HEK293T (cell line): ENCODE results near the gene TAF5.

Source experiments
- CTCF ChIA-PET: fragments of 350-600 bp; formaldehyde crosslinking; extraction: SDS; loops from one replicate; lab custom pipeline; 2021; ENCODE audit warnings: antibody characterized with exemption, inconsistent platforms; lab: Yijun Ruan, JAX
- POLR2A ChIA-PET: fragments of 350-600 bp; formaldehyde crosslinking; extraction: SDS; loops from one replicate; lab custom pipeline; 2020; ENCODE audit warnings: antibody characterized with exemption, inconsistent platforms; lab: Yijun Ruan, JAX
- DNase-seq: peaks from one replicate; pipeline ENCODE4 v3.0.0; 2012; ENCODE audit warnings: mixed read lengths; ENCODE audit errors: extremely low spot score
- ARNT ChIP-seq: fragments of 450-650 bp; IDR thresholded peaks from 2 replicates; pipeline ENCODE4 v1.6.1; 2017; ENCODE audit warnings: mild to moderate bottlenecking
- BHLHE40 ChIP-seq: fragments of 450-650 bp; IDR thresholded peaks from 2 replicates; pipeline ENCODE4 v1.6.1; 2016; ENCODE audit warnings: mild to moderate bottlenecking, moderate library complexity, borderline replicate concordance
- CTBP1 ChIP-seq: fragments of 450-650 bp; IDR thresholded peaks from 2 replicates; pipeline ENCODE4 v1.6.1; 2016; ENCODE audit warnings: borderline replicate concordance
- ELF4 ChIP-seq: fragments of 450-650 bp; IDR thresholded peaks from 2 replicates; pipeline ENCODE4 v1.6.1; 2017; ENCODE audit warnings: antibody characterized with exemption
- FOXA1 ChIP-seq: fragments of 450-650 bp; IDR thresholded peaks from 2 replicates; pipeline ENCODE4 v1.6.1; 2016; ENCODE audit warnings: mild to moderate bottlenecking
- FOXK2 ChIP-seq: fragments of 450-650 bp; IDR thresholded peaks from 2 replicates; pipeline ENCODE4 v1.6.1; 2016; ENCODE audit warnings: mild to moderate bottlenecking
- FOXM1 ChIP-seq: fragments of 450-650 bp; IDR thresholded peaks from 2 replicates; pipeline ENCODE4 v1.6.1; 2017; ENCODE audit warnings: mild to moderate bottlenecking, borderline replicate concordance
- HDGF ChIP-seq: fragments of 450-650 bp; IDR thresholded peaks from 2 replicates; pipeline ENCODE4 v1.6.1; 2017; ENCODE audit warnings: antibody characterized with exemption, borderline replicate concordance
- L3MBTL2 ChIP-seq: fragments of 450-650 bp; conservative IDR thresholded peaks from 2 replicates; pipeline ENCODE4 v1.6.1; 2016; ENCODE audit warnings: mild to moderate bottlenecking
- LEF1 ChIP-seq: fragments of 450-650 bp; IDR thresholded peaks from 2 replicates; pipeline ENCODE4 v1.6.1; 2017; ENCODE audit warnings: mild to moderate bottlenecking, borderline replicate concordance
- NFRKB ChIP-seq: fragments of 450-650 bp; IDR thresholded peaks from 2 replicates; pipeline ENCODE4 v1.6.1; 2016; ENCODE audit warnings: mild to moderate bottlenecking, moderate library complexity
- SP1 ChIP-seq: fragments of 450-650 bp; IDR thresholded peaks from 2 replicates; pipeline ENCODE4 v1.6.1; 2017
- SUZ12 ChIP-seq: fragments of 450-650 bp; IDR thresholded peaks from 2 replicates; pipeline ENCODE4 v1.6.1; 2016; ENCODE audit warnings: mild to moderate bottlenecking
- TARDBP ChIP-seq: fragments of 450-650 bp; IDR thresholded peaks from 2 replicates; pipeline ENCODE4 v1.6.1; 2016
- ZNF384 ChIP-seq: fragments of 450-650 bp; IDR thresholded peaks from 2 replicates; pipeline ENCODE4 v1.6.1; 2016
- TF ChIP-seq, protein P1 (sequence below): fragments of 450-650 bp; IDR thresholded peaks from 2 replicates; pipeline ENCODE4 v1.6.1; 2016

The TAF5 gene

DNA sequence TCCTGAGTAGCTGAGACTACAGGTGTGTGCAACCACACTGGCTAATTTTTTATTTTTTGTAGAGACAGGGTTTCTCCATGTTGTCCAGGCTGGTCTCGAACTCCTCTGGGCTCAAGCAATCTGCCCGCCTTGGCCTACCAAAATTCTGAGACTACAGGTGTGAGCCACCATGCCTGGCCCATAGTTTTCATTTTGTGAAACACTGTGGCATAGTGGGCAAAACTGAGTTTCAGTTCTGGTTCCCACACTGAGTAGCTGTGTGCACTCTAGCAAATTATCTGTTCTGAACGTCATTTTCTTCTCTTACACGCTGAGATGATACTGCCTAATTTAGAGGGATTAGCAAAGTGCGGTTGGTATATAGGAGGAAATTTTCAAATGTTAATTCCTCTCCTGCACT is 15.0 kb downstream of the TAF5 start:
- POLR2A ChIA-PET, result no interaction called here
- CTCF ChIA-PET, result no interaction called here
- no peak for TF ChIP-seq LEF1
- no peak for TF ChIP-seq ARNT
- TF ChIP-seq NFRKB, result no peak
- no peak for TF ChIP-seq SUZ12
- TF ChIP-seq HDGF, result no peak
- TF ChIP-seq FOXA1, result no peak
- no peak for TF ChIP-seq SP1
- TF ChIP-seq CTBP1, result no peak
- TF ChIP-seq TARDBP, result no peak
- no peak for TF ChIP-seq ZNF384
- no peak for TF ChIP-seq FOXK2
- DNase-seq, result no peak

DNA sequence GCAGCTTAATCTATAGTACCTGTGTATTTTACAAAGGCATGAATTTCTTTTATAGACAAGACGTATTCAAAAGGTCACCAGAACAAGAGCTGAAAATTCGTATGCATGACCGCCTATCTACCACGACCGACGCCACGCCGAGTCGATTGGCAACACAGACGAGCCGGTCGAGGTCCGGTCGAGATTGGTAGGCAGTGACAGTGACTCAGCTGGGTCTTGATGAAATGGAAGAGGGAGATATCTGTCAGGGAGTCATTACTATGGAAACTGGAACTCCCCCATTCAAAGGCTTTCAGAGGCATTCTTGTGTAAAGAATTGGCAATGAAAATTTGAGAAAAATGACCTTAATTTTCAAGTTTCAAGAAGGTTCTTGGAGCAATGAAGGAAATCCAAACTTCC is 26.4 kb downstream of the TAF5 start:
- DNase-seq, result no peak
- ChIA-PET POLR2A (interaction anchor here (1.0 to 1.4 kb wide), 2 partner anchors 27 to 44 kb away, joined by 3 read pairs; partner anchors contain the start of gene TAF5), CTCF (no interaction called here)
- TF ChIP-seq ZNF384, result no peak
- TF ChIP-seq FOXM1, result no peak
- TF ChIP-seq SP1, result no peak
- no peak for TF ChIP-seq TARDBP
- TF ChIP-seq HDGF, result no peak
- TF ChIP-seq, protein P1, sequence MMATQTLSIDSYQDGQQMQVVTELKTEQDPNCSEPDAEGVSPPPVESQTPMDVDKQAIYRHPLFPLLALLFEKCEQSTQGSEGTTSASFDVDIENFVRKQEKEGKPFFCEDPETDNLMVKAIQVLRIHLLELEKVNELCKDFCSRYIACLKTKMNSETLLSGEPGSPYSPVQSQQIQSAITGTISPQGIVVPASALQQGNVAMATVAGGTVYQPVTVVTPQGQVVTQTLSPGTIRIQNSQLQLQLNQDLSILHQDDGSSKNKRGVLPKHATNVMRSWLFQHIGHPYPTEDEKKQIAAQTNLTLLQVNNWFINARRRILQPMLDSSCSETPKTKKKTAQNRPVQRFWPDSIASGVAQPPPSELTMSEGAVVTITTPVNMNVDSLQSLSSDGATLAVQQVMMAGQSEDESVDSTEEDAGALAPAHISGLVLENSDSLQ, result no peak

DNA sequence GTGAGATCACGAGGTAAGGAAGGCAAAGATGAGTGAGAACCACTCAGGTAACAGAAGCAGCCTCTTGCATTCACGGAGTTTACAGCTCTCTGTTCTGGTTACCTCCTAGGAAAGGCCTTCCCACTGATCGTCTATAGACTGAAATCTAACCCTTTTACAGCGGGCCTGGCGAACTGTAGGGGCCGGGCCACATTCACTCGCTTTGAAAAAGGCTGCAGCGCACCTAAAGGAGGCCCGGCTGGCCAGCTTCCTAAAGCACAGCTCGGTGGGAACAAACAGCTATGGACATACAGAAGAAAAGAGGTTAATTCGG is 27.9 kb downstream of the TAF5 start:
- ChIA-PET CTCF (no interaction called here), POLR2A (interaction anchor here (0.9 to 1.7 kb wide), 8 partner anchors 10 to 45 kb away, joined by 3 to 6 read pairs (median 4); partner anchors contain the start of genes PCGF6 and TAF5)
- DNase-seq, result no peak
- no peak for TF ChIP-seq NFRKB
- no peak for TF ChIP-seq FOXA1
- TF ChIP-seq, protein P1, result no peak
- no peak for TF ChIP-seq BHLHE40
- TF ChIP-seq SP1, result no peak
- TF ChIP-seq ARNT, result no peak

DNA sequence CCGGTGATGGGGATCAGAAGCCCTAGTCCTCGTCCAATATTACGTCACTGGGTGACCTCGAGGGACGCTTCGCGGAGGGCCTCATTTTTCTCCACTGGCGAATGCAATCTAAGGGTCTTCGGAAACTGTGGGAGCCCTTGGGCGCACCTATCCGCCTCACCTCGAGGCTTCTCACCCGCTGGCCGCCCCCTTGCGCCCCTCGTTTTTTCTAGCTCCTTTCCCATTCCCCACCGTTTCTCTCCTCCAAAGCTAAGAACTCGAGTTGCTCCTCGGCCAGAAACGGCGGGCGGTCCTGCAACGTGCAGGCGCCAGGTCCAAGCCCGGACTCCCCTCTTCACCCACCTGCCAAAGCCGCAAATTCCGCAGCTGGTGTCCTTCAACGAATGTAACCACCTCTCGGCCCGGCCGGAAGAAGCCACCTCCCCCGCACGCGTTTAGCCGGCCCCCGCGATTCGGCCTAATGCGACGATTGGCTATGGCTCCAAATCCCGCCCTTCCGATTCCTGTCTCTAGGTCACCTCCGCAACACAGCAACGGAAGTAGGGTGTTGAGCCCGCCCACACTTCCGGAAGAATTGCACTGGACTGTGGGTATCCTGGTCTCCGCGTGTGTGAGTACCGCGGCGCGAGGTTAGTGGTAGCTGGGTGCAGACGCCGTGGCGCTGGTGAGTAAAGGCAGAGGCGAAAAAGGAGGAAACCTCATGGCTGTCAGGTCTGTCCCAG is 28.5 kb downstream of the TAF5 start, which contains the start of the genes ATP5MK and PDCD11:
Gene ATP5MK, minus strand, starts transcription at position 409 of the 722 bp plus-strand sequence. CDS start 4,018 bp downstream, outside the sequence.
Gene PDCD11, plus strand, starts transcription at position 560 of the 722 bp plus-strand sequence. CDS start 1,801 bp downstream, outside the sequence.
- CTCF ChIA-PET, result no interaction called here
- POLR2A ChIA-PET, result interaction anchor here (0.6 to 1.7 kb wide), 8 partner anchors 9 to 46 kb away, joined by 3 to 6 read pairs (median 4); partner anchors contain the start of genes PCGF6 and TAF5
- TF ChIP-seq ARNT (no peak), FOXK2 (no peak), FOXM1 (no peak), HDGF (no peak), TARDBP (no peak), SP1 (no peak), ZNF384 (no peak), NFRKB (no peak), ELF4 (peak; percentile 73), FOXA1 (no peak), L3MBTL2 (peak; percentile 94), BHLHE40 (no peak), SUZ12 (no peak), LEF1 (no peak)
- TF ChIP-seq, protein P1, result peak; percentile 46; the same call in 1 of the 2 replicates
- peak; percentile 99 for DNase-seq

DNA sequence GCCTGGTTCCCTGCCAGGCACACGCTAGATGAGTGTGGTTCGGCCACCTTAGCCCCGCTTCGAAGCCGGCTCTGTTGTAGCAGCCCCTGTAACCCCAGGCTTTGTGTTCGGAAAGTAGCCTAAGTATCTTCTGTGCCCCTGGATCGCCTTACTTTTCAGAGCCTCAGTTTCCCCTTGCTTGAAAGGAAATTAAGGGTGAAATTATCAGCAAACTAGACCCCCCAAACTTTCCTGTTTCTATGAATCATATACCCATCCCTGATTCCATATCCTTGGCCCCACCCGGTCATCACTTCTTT is 29.0 kb downstream of the TAF5 start:
- TF ChIP-seq CTBP1 (no peak), TARDBP (no peak), FOXM1 (no peak), ZNF384 (no peak), FOXK2 (no peak), BHLHE40 (no peak), LEF1 (no peak), SP1 (no peak), HDGF (no peak), NFRKB (no peak), SUZ12 (no peak), ARNT (no peak), L3MBTL2 (no peak), FOXA1 (no peak), ELF4 (no peak)
- TF ChIP-seq, protein P1, result no peak
- ChIA-PET CTCF (no interaction called here), POLR2A (interaction anchor here (0.6 to 1.7 kb wide), 6 partner anchors 9 to 46 kb away, joined by 3 to 6 read pairs (median 4); partner anchors contain the start of genes PCGF6 and TAF5)
- DNase-seq, result no peak
